GM10248 (cell line): ENCODE measurements around the gene FMNL3.
"Not testable (repeated sequence)": the region's sequence is repeated elsewhere in the genome, so short reads cannot be mapped to it uniquely, and the experiment has no call there.

Experiments used
- CTCF ChIA-PET: fragments of 300-600 bp; sonication (Branson Sonifier 250); formaldehyde crosslinking; extraction: SDS; loops from one replicate; lab custom pipeline; 2021; ENCODE audit warnings: antibody characterized with exemption; lab: Yijun Ruan, JAX
- POLR2A ChIA-PET: fragments of 350-650 bp; sonication (Branson Sonifier 250); formaldehyde crosslinking; extraction: SDS; loops from one replicate; lab custom pipeline; 2020; ENCODE audit warnings: antibody characterized with exemption; lab: Yijun Ruan, JAX
- DNase-seq: peaks from one replicate; pipeline ENCODE4 v3.0.0; 2012; ENCODE audit errors: extremely low spot score
- CTCF ChIP-seq: IDR thresholded peaks from 2 replicates; pipeline ENCODE4 v1.5.1; 2012; ENCODE audit warnings: mild to moderate bottlenecking, low read depth; ENCODE audit errors: extremely low read depth, missing control alignments, control extremely low read depth

FMNL3 gene

GRCh38 chr12:49618576-49618975, 88.6 kb downstream of the FMNL3 start:
- CTCF ChIA-PET = interaction anchor here (1.7 to 7.7 kb wide), 4 partner anchors 11 to 260 kb away, joined by 6 to 54 read pairs (median 10); no protein-coding TSS in a partner anchor
- POLR2A ChIA-PET = no interaction called here
- no peak for TF ChIP-seq CTCF
- no peak for DNase-seq

GRCh38 chr12:49616533-49617219, 90.5 kb downstream of the FMNL3 start:
- DNase-seq = no peak
- POLR2A ChIA-PET = no interaction called here
- no peak for TF ChIP-seq CTCF
- CTCF ChIA-PET = no interaction called here

- POLR2A ChIA-PET = no interaction called here
- no peak for DNase-seq
- no peak for TF ChIP-seq CTCF
- CTCF ChIA-PET = interaction anchor here (0.9 to 1.8 kb wide), 4 partner anchors 8 to 623 kb away, joined by 3 to 10 read pairs (median 5); partner anchors contain the start of genes FAM186B and PRPF40B
These were observed 91.5 kb downstream of the FMNL3 start for GRCh38 chr12:49615725-49616124.

GRCh38 chr12:49612210-49612609, 95.0 kb downstream of the FMNL3 start:
- DNase-seq = no peak
- ChIA-PET CTCF (interaction anchor here (0.9 to 1.6 kb wide), 3 partner anchors 11 to 48 kb away, joined by 3 to 6 read pairs (median 4); partner anchors contain the start of gene PRPF40B), POLR2A (interaction anchor here (0.6 kb wide), 1 partner anchor 10 kb away, joined by 4 read pairs; no protein-coding TSS in a partner anchor)
- TF ChIP-seq CTCF = no peak

GRCh38 chr12:49610785-49611184, 96.4 kb downstream of the FMNL3 start:
- DNase-seq, POLR2A ChIA-PET: not testable (repeated sequence)
- CTCF ChIA-PET = interaction anchor here (0.8 to 1.6 kb wide), 3 partner anchors 13 to 53 kb away, joined by 3 to 6 read pairs (median 3); partner anchors contain the start of gene PRPF40B

- ChIA-PET CTCF (no interaction called here), POLR2A (no interaction called here)
- no peak for DNase-seq
- no peak for TF ChIP-seq CTCF
These were observed 97.4 kb downstream of the FMNL3 start for GRCh38 chr12:49609875-49610154.
